Panc1 (cell line): ENCODE results near the gene PRDM5. TPM values are rescaled to one million over a fixed set of nuclear protein-coding genes. Genes with fewer than 3 reads are reported as not detected.

Source experiments
- ATAC-seq: fragments of 200-7000 bp; cut with Tn5 transposase; 2 replicates; pipeline ENCODE4 v1.9.1; 2020; ENCODE audit warnings: mild to moderate bottlenecking, moderate library complexity
- BruUV-seq: library from RNA; stranded (reverse); fragments of 400-500 nt; replicated peaks from 2 replicates; lab custom pipeline; 2021; lab: Mats Ljungman, UMichigan
- CTCF ChIA-PET: fragments of 300-600 bp; sonication (Branson Sonifier 250); formaldehyde crosslinking; loops from one replicate; lab custom pipeline; 2022; ENCODE audit warnings: antibody characterized with exemption; lab: Charles Lee
- POLR2A ChIA-PET: fragments of 300-600 bp; sonication (Branson Sonifier 250); formaldehyde crosslinking; loops from one replicate; lab custom pipeline; 2022; ENCODE audit warnings: antibody characterized with exemption; lab: Charles Lee
- DNase-seq: peaks from one replicate; pipeline ENCODE4 v3.0.0-alpha.2; 2010; ENCODE audit warnings: low read depth, low spot score
- H3K27ac ChIP-seq: 2 replicates; pipeline ENCODE4 v1.5.1; 2011; ENCODE audit warnings: mild to moderate bottlenecking, low read length, inconsistent platforms
- H3K27me3 ChIP-seq: fragments of 200-500 bp; sonication (Bioruptor generic); 2 replicates; pipeline ENCODE4 v1.6.0; 2014; ENCODE audit warnings: low read length, inconsistent platforms; ENCODE audit not compliant: control insufficient read depth, insufficient read depth
- H3K36me3 ChIP-seq: fragments of 200-500 bp; sonication (Bioruptor generic); 2 replicates; pipeline ENCODE4 v1.5.1; 2014; ENCODE audit warnings: inconsistent platforms, mild to moderate bottlenecking, low read length, moderate library complexity; ENCODE audit not compliant: control insufficient read depth, insufficient read depth
- H3K4me1 ChIP-seq: 2 replicates; pipeline ENCODE4 v1.5.1; 2011; ENCODE audit warnings: inconsistent platforms, mild to moderate bottlenecking, low read length, moderate library complexity; ENCODE audit not compliant: control insufficient read depth, insufficient read depth
- H3K4me3 ChIP-seq, 2 experiments: 2 replicates each; pipeline ENCODE4 v1.5.1; 2011 to 2012; ENCODE audit warnings: low read depth in 2 of 2, low read length in 2 of 2, mild to moderate bottlenecking in 2 of 2, inconsistent platforms in 1 of 2, moderate library complexity in 1 of 2
- H3K9me3 ChIP-seq: fragments of 200-500 bp; sonication (Bioruptor generic); 2 replicates; pipeline ENCODE4 v1.5.1; 2014; ENCODE audit warnings: low read depth, mild to moderate bottlenecking, inconsistent platforms, low read length, moderate library complexity; ENCODE audit not compliant: control insufficient read depth, insufficient read depth
- POLR2AphosphoS5 ChIP-seq: IDR thresholded peaks from 2 replicates; pipeline ENCODE4 v1.6.1; 2012; ENCODE audit warnings: mild to moderate bottlenecking, low read depth, low read length, moderate library complexity
- SIN3A ChIP-seq: IDR thresholded peaks from 2 replicates; pipeline ENCODE4 v1.6.1; 2012; ENCODE audit warnings: low read depth, mild to moderate bottlenecking, low read length, moderate library complexity, borderline replicate concordance; ENCODE audit not compliant: insufficient read depth
- TCF7L2 ChIP-seq: IDR thresholded peaks from 2 replicates; pipeline ENCODE4 v1.6.1; 2011; ENCODE audit warnings: mild to moderate bottlenecking, low read depth, low read length, inconsistent platforms
- in situ Hi-C: cut with HindIII; loops from 2 replicates; pipeline ENCODE4 v1.10.0; 2016; ENCODE audit warnings: low sequenced_read_pairs, low pct_unique_long_range_greater_than_20kb
- intact Hi-C: fragments of 100-400 bp; cut with micrococcal nuclease; formaldehyde crosslinking; loops from one replicate; pipeline ENCODE4 v1.10.0; 2022; ENCODE audit not compliant: unreplicated experiment
- total RNA-seq: library from RNA; stranded (reverse); gene quantifications from one replicate; pipeline ENCODE4 v1.2.1, GENCODE V29; 2021; ENCODE audit not compliant: unreplicated experiment
- TF ChIP-seq, protein P1 (sequence below): fragments of 450-650 bp; IDR thresholded peaks from 2 replicates; pipeline ENCODE4 v1.5.1; 2017; ENCODE audit warnings: mild to moderate bottlenecking
- TF ChIP-seq, protein P2 (sequence below), 2 experiments: IDR thresholded peaks; 2 replicates each; pipeline ENCODE4 v1.6.1; 2011 to 2012; ENCODE audit warnings: low read depth in 2 of 2, control low read depth in 1 of 2, low read length in 1 of 2, mild to moderate bottlenecking in 1 of 2, moderate library complexity in 1 of 2; ENCODE audit not compliant: insufficient read depth in 1 of 2

The PRDM5 gene
- total RNA-seq, 1 experiment from 2014 or later = 8.4 TPM

DNA sequence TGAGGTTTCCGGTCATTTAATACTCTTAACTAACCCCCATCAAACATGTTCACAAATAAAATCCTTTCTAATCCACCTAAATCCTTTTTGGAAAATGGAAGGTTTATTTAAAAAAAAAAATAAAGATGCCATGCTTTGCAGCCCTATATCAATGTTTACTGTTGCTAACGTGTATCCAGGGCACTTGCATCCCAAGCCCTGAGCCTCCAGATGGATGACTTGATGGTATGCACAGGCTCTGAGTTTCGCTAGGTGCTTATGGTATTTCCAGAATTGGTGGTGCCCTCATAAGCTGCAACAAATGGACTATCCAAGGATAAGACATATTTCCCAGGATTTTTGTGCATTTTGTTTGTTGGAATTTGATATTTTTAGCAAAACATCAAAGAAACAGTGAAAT, 257.7 kb downstream of the PRDM5 start:
- no TSS peak for BruUV-seq
- TF ChIP-seq POLR2AphosphoS5 (no peak), TCF7L2 (no peak), SIN3A (no peak)
- TF ChIP-seq, protein P1, sequence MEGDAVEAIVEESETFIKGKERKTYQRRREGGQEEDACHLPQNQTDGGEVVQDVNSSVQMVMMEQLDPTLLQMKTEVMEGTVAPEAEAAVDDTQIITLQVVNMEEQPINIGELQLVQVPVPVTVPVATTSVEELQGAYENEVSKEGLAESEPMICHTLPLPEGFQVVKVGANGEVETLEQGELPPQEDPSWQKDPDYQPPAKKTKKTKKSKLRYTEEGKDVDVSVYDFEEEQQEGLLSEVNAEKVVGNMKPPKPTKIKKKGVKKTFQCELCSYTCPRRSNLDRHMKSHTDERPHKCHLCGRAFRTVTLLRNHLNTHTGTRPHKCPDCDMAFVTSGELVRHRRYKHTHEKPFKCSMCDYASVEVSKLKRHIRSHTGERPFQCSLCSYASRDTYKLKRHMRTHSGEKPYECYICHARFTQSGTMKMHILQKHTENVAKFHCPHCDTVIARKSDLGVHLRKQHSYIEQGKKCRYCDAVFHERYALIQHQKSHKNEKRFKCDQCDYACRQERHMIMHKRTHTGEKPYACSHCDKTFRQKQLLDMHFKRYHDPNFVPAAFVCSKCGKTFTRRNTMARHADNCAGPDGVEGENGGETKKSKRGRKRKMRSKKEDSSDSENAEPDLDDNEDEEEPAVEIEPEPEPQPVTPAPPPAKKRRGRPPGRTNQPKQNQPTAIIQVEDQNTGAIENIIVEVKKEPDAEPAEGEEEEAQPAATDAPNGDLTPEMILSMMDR = no peak
- TF ChIP-seq, protein P2, sequence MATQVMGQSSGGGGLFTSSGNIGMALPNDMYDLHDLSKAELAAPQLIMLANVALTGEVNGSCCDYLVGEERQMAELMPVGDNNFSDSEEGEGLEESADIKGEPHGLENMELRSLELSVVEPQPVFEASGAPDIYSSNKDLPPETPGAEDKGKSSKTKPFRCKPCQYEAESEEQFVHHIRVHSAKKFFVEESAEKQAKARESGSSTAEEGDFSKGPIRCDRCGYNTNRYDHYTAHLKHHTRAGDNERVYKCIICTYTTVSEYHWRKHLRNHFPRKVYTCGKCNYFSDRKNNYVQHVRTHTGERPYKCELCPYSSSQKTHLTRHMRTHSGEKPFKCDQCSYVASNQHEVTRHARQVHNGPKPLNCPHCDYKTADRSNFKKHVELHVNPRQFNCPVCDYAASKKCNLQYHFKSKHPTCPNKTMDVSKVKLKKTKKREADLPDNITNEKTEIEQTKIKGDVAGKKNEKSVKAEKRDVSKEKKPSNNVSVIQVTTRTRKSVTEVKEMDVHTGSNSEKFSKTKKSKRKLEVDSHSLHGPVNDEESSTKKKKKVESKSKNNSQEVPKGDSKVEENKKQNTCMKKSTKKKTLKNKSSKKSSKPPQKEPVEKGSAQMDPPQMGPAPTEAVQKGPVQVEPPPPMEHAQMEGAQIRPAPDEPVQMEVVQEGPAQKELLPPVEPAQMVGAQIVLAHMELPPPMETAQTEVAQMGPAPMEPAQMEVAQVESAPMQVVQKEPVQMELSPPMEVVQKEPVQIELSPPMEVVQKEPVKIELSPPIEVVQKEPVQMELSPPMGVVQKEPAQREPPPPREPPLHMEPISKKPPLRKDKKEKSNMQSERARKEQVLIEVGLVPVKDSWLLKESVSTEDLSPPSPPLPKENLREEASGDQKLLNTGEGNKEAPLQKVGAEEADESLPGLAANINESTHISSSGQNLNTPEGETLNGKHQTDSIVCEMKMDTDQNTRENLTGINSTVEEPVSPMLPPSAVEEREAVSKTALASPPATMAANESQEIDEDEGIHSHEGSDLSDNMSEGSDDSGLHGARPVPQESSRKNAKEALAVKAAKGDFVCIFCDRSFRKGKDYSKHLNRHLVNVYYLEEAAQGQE (IDR thresholded peaks at IDR 0.05; ENCODE audit: insufficient read depth in 1 of 2, low read depth in 2 of 2, low read length in 1 of 2) = no peak

DNA sequence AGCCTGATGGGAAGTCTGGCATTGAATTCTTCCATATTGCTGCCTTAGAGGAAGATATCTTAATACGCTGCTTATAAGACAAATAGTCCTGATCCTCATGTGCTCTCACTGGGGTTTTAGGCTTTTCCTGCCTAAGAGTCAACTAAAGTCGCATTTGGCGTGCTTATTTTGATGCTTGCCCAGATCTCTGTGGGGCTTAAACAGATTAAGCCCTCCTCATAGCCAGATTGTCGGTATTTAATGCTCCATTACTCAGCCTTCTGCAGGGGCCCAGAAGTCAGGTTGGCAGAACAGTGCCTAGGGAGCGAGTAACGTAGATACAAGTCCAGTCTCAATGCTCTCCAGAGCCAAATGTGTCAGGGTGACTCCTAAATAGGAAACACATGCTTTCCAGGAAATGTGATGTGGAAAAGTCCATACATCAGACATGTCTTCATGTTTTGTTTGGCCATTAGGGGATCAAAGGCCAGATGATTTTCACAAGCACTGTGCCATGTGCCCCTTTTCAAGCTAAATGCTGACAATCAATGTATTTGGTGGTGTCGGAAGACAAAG, 262.8 kb downstream of the PRDM5 start:
- POLR2A ChIA-PET = no interaction called here
- no peaks in the 10 kb centered on the region for H3K27me3 ChIP-seq
- H3K4me3 ChIP-seq = no peak overlapping the region
- in situ Hi-C loops = no loop called here
- no peaks in the 10 kb centered on the region for H3K4me1 ChIP-seq
- CTCF ChIA-PET = no interaction called here
- TF ChIP-seq, protein P1 = no peak
- TF ChIP-seq TCF7L2 = no peak
- TF ChIP-seq POLR2AphosphoS5 = no peak
- ATAC-seq (no peak), DNase-seq (no peak)
- no TSS peak for BruUV-seq
- H3K27ac ChIP-seq = no peak overlapping the region
- H3K9me3 ChIP-seq = no peaks in the 10 kb centered on the region
- intact Hi-C loops = no loop called here
- H3K36me3 ChIP-seq = no peaks in the 10 kb centered on the region

More for the DNA sequence above, 257.7 kb downstream of the PRDM5 start:
- Histone ChIP-seq H3K9me3 (no peaks in the 10 kb centered on the region), H3K4me1 (no peaks in the 10 kb centered on the region), H3K4me3 (no peak overlapping the region), H3K36me3 (no peaks in the 10 kb centered on the region), H3K27ac (no peak overlapping the region), H3K27me3 (no peaks in the 10 kb centered on the region)
- intact Hi-C loops (no loop called here), in situ Hi-C loops (no loop called here)
- ChIA-PET CTCF (no interaction called here), POLR2A (no interaction called here)
- no peak for ATAC-seq
- no peak for DNase-seq
